M059J (cell line): ENCODE data around the gene CHRND. TPM values are rescaled to one million over a fixed set of nuclear protein-coding genes. Genes with fewer than 3 reads are reported as not detected.
"Not testable (repeated sequence)": the region's sequence is repeated elsewhere in the genome, so short reads cannot be mapped to it uniquely, and the experiment has no call there.

Source experiments
- DNase-seq: peaks from one replicate; pipeline ENCODE4 v3.0.0-alpha.2; 2012; ENCODE audit warnings: low read depth
- total RNA-seq: library from RNA; depleted of rRNA; stranded (reverse); fragments of >200 nt; shearing (Covaris generic); gene quantifications from 2 replicates; pipeline ENCODE4 v1.2.3, GENCODE V29; 2014

The CHRND gene
- total RNA-seq, 1 experiment from 2014 or later = not detected

- no peak for DNase-seq
Measured at GRCh38 chr2:232525199-232525598, 761 bp upstream of the CHRND start.

DNA sequence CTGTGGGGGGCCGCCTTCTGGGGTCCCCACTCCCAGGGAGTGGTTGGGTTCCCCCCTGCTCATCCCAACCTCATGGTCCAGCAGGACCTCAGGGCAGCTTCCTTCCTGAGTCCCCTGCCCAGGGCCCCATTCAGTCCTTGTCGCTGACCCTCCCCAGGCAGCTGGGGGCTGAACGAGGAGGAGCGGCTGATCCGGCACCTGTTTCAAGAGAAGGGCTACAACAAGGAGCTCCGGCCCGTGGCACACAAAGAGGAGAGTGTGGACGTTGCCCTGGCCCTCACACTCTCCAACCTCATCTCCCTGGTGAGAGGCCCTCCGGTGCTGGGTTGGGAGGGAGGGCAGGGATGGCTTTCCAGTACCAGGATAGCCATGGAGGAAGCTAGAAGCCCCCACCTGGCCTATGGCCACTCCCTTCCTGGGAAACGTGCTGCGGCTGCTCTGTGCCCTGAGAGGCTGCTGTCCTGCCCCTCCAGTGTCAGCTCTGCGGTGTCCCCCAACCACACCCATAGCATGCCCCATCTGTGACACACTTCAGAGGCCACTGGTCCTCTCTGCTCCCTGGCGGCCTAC lies 497 bp downstream of the CHRND start:
- DNase-seq = no peak

DNA sequence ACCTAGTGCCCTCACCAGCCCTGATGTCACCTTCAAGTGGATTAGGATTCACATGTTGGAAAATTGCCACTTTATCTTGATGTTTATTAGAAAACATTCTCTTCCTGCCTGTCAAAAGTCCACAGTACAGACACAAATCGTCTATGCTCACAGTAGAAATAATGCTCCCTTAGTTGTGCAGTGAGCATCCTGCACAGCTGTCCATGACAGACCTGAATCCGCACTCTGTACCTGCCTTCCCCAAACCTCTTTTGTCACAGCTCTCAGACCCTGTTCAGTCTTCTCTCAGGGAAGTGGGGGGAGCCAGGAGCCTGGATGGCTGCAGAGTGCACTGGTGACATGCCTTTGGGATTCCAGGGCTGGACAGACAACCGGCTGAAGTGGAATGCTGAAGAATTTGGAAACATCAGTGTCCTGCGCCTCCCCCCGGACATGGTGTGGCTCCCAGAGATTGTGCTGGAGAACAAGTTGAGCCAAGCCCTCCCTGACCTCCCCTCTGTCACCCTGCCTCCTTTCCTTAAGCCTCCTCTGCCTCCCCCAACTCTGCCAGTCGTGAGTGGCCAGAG lies 2.0 kb downstream of the CHRND start:
- DNase-seq = no peak

DNA sequence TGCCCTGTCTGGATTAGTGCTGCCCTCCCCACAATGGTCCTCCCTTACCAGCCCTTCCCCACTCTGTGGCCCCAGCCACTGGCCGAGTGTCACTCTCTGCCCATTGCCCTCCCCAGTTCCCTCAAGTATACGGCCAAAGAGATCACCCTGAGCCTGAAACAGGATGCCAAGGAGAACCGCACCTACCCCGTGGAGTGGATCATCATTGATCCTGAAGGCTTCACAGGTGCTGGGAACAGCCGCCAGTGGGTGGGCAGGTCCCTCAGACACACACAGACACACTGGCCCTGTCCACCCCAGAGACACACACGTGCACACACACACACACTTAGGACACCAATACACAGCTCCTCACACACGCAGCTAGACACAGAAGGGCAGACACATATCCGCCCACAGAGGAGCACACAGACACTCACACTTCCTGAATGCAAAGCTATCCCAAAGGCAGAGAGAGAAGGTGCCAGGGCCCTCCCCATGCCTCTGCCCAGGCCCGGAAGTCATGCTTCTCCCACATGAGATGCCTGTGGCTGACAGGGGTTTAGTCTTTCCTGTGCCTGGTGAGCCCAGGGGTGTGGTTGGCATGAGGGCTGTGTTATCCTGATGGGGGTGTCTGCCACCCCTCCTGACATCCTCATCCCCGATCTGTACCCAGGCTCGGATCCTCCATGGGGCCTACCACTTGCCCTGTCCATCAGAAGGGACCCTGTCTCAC lies 2.9 kb downstream of the CHRND start:
- peak; percentile 42 for DNase-seq

- DNase-seq = no peak
Measured at GRCh38 chr2:232529806-232530547, 4.0 kb downstream of the CHRND start.

GRCh38 chr2:232530626-232531260 lies 4.8 kb downstream of the CHRND start:
- no peak for DNase-seq

- DNase-seq = no peak
Measured at GRCh38 chr2:232532419-232532818, 6.5 kb downstream of the CHRND start.

DNA sequence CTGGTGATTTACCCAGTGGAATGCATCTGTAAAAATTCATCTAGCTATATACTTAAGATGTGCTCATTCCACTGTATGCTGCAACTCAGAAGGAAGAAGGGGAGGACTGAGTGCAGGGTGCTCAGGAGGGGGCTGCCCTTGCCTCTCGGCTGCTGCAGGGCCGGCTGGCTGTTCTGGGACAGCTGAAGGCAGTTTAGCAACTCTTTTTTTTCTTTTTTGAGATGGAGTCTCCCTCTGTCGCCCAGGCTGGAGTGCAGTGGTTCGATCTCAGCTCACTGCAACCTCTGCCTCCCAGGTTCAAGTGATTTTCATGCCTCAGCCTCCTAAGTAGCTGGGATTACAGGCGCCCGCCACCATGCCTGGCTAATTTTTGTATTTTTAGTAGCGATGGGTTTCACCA lies 6.9 kb downstream of the CHRND start:
- not testable (repeated sequence) for DNase-seq

DNA sequence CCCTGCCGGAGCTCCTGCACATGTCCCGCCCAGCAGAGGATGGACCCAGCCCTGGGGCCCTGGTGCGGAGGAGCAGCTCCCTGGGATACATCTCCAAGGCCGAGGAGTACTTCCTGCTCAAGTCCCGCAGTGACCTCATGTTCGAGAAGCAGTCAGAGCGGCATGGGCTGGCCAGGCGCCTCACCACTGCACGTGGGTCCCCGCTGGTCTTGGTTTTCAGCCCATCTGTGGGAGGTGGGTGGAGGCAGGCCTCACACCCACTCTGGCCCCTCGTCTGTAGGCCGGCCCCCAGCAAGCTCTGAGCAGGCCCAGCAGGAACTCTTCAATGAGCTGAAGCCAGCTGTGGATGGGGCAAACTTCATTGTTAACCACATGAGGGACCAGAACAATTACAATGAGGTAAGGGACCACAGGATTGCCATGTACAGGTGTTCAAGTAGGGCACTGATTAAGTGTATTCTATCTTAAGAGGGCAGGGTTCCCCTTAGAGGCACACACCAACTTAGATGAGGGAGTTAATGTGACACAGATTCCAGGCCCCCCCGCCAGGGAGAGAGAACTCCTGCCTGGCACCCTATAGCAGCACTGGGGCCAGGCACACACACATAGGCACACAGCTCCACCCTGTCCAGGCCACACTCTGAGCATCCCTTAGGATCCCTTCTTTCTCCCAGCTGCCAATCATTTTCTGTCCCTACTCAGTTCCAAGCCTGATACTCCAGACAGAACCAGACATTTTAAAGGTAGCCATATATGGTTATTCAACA lies 8.2 kb downstream of the CHRND start:
- DNase-seq = no peak

GRCh38 chr2:232534940-232535651 lies 9.1 kb downstream of the CHRND start:
- DNase-seq = no peak

DNA sequence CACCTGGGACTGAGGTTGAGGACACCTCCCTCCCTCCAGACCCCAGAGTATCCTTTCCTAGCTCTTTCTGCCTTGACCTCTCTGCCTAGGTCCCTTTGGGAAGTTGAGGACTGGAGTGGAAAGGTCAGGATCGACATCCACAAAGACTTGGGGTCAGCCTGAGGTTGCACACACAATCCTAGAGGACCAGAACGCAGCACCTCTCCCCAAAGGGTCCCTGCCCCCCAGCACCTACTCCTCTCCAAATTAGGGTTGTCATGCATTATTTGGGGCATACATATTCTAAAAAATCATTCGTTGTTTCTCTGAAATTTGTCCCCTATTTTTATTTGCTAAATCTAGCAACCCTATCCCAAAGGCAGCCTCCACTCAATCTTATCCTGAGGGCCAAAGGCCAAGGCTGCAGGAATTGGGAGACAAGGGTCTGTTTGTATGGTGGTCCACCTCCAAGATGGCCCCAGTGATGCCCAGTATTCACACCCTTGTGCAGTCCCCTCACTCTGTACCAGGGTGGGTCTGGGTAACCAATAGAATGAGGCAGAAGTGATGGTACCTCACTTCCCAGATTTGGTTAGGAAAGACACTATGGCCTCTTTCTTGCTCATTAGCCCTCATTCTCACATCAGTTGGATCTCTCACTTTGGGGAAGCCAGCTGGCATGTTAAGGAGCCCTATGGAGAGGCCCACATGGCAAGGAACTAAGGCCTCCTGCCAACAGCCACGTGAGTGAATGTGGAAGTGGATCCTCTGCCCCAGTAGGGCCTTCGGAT lies 10.0 kb downstream of the CHRND start:
- DNase-seq = no peak

- no peak for DNase-seq
Measured at GRCh38 chr2:232537079-232537478, 11.1 kb downstream of the CHRND start.

DNA sequence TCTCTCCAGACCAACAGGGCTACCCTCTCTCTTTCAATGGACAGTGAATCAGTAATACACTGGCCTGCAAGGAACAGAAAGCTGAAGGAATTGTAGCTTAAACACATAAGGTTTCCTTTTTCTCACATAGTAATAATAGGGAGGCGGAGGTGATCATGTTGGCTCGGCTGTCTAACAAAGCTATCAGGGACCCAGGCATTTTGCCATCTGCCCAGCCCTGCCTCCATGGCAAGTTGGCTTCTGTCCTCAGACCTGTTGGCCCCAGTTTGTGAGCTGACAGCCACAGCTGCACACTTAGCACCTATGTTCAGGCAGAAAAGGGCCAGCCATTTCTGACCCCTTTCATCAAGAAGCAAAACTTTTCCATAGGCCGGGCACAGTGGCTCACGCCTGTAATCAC lies 11.5 kb downstream of the CHRND start:
- no peak for DNase-seq

GRCh38 chr2:232538671-232539070 lies 12.7 kb downstream of the CHRND start:
- DNase-seq = no peak

GRCh38 chr2:232539298-232540231 lies 13.6 kb downstream of the CHRND start, which contains the start of gene CHRNG:
CHRNG (plus strand) TSS chr2:232539692; CDS start chr2:232539748, 56 bp downstream.
- no peak for DNase-seq

DNA sequence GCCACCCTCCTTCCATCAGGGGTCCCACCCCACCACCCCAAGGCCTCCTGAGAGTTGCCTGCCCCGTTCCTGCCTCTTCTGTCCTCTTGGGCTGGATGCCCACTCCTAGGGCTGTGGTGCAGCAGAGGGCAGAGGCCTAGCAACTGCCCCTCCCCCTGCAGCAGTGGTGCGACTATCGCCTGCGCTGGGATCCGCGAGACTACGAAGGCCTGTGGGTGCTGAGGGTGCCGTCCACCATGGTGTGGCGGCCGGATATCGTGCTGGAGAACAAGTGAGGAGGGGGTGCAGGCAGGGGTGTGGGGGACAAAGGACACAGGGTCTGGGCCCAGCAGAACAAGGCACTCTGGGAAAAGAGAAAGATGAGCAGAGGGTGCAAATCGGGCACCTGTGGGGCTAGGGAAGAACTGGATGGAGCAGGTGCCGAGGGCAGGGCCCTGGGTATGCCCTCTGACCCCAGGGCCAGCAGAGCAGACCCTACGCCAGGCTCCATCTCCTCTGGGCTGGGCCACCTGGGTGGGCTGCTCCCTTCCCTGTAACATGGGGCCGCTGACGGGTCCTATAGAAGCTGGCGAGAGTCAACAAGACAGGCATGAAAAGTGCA lies 14.6 kb downstream of the CHRND start:
- no peak for DNase-seq

DNA sequence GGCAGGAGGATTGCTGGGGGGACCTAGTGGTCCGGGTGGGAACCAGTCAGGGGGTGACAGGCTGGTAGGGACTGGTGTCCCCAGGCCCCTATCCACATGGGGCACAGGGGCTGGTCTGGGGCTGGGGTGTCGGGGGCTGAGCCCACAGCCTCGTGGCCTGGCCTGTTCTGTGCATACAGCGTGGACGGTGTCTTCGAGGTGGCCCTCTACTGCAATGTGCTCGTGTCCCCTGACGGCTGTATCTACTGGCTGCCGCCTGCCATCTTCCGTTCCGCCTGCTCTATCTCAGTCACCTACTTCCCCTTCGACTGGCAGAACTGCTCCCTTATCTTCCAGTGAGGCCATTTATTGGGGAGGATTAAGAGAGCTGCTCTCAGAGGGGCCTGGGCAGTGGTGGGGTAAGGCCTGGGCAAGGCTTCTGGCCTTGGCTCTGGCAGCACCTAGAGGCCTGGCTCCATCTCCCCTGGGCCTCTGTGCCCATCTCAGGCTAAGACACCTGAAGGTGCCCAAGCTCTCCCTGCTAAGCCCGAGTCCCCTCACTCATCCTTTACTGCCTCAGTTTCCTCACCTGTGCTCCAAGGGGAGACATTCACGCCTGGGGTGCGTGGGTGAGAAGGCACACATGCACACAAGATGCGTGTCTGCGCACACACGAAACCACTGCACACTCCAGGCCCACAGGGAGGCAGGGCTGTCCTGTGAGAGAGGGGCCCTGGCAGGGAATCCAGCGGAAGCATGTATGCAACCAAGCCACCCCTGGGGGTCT lies 15.4 kb downstream of the CHRND start:
- DNase-seq = no peak
